Measurements from ENCODE around the gene KCNMA1. TPM values are rescaled to one million over a fixed set of nuclear protein-coding genes. Genes with fewer than 3 reads are reported as not detected.
A peak's percentile ranks its signal among the peaks of the same experiment; 100 is the strongest.

Gene KCNMA1
- total RNA-seq, 3 donors from 2014 or later (not counting 1 experiment from before 2014, with no cell fraction given): 0.40 to 1.8 (median 0.63) TPM

GRCh38 chr10:77226452-77226851, 411.2 kb downstream of the KCNMA1 start:
- no peak overlapping the region for H3K4me3 ChIP-seq (ENCODE audit: low read length)
- H3K4me3 Mint-ChIP-seq: no peak overlapping the region
- H3K9me3 Mint-ChIP-seq: no peaks in the 10 kb centered on the region
- H3K9me3 ChIP-seq (ENCODE audit: control insufficient read depth, insufficient read depth, low read length): no peaks in the 10 kb centered on the region
- H3K27me3 ChIP-seq (ENCODE audit: control insufficient read depth, insufficient read depth, low read length): no peaks in the 10 kb centered on the region
- peaks cover 0 to 5% of the 10 kb centered on the region in 2 donors for H3K4me1 Mint-ChIP-seq
- H3K36me3 ChIP-seq (ENCODE audit: control insufficient read depth, insufficient read depth, low read length): no peaks in the 10 kb centered on the region
- H3K27me3 Mint-ChIP-seq (ENCODE audit: low read depth in 2 of 2): peaks cover 14 to 32% of the 10 kb centered on the region in 2 donors
- H3K27ac Mint-ChIP-seq: no peak overlapping the region
- H3K27ac ChIP-seq (ENCODE audit: low read length): no peak overlapping the region
- ATAC-seq: no peak
- intact Hi-C loops (cut with micrococcal nuclease): no loop called here
- WGBS (ENCODE audit: insufficient coverage): 76% methylated on average over 4 of the region's 4 CpGs
- no peaks in the 10 kb centered on the region for H3K36me3 Mint-ChIP-seq
- DNase-seq: no peak
- TF ChIP-seq, protein P1, sequence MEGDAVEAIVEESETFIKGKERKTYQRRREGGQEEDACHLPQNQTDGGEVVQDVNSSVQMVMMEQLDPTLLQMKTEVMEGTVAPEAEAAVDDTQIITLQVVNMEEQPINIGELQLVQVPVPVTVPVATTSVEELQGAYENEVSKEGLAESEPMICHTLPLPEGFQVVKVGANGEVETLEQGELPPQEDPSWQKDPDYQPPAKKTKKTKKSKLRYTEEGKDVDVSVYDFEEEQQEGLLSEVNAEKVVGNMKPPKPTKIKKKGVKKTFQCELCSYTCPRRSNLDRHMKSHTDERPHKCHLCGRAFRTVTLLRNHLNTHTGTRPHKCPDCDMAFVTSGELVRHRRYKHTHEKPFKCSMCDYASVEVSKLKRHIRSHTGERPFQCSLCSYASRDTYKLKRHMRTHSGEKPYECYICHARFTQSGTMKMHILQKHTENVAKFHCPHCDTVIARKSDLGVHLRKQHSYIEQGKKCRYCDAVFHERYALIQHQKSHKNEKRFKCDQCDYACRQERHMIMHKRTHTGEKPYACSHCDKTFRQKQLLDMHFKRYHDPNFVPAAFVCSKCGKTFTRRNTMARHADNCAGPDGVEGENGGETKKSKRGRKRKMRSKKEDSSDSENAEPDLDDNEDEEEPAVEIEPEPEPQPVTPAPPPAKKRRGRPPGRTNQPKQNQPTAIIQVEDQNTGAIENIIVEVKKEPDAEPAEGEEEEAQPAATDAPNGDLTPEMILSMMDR (IDR thresholded peaks at IDR 0.05): no peak
- no peaks in the 10 kb centered on the region for H3K4me1 ChIP-seq (ENCODE audit: control insufficient read depth, insufficient read depth, low read length)

GRCh38 chr10:77226020-77226419, 411.6 kb downstream of the KCNMA1 start:
- TF ChIP-seq, protein P1 (IDR thresholded peaks at IDR 0.05): no peak
- H3K9me3 Mint-ChIP-seq: no peaks in the 10 kb centered on the region
- H3K27me3 Mint-ChIP-seq (ENCODE audit: low read depth in 2 of 2): peaks cover 15 to 34% of the 10 kb centered on the region in 2 donors
- Histone ChIP-seq H3K27ac (ENCODE audit: low read length) (no peak overlapping the region), H3K4me3 (ENCODE audit: low read length) (no peak overlapping the region), H3K4me1 (ENCODE audit: control insufficient read depth, insufficient read depth, low read length) (no peaks in the 10 kb centered on the region), H3K36me3 (ENCODE audit: control insufficient read depth, insufficient read depth, low read length) (no peaks in the 10 kb centered on the region), H3K27me3 (ENCODE audit: control insufficient read depth, insufficient read depth, low read length) (no peaks in the 10 kb centered on the region), H3K9me3 (ENCODE audit: control insufficient read depth, insufficient read depth, low read length) (no peaks in the 10 kb centered on the region)
- peaks cover 0 to 5% of the 10 kb centered on the region in 2 donors for H3K4me1 Mint-ChIP-seq
- DNase-seq (no peak), ATAC-seq (no peak)
- intact Hi-C loops (cut with micrococcal nuclease): no loop called here
- no peak overlapping the region for H3K27ac Mint-ChIP-seq
- no peaks in the 10 kb centered on the region for H3K36me3 Mint-ChIP-seq
- no peak overlapping the region for H3K4me3 Mint-ChIP-seq
- 100% methylated on average over 2 of the region's 2 CpGs for WGBS (ENCODE audit: insufficient coverage)

DNA sequence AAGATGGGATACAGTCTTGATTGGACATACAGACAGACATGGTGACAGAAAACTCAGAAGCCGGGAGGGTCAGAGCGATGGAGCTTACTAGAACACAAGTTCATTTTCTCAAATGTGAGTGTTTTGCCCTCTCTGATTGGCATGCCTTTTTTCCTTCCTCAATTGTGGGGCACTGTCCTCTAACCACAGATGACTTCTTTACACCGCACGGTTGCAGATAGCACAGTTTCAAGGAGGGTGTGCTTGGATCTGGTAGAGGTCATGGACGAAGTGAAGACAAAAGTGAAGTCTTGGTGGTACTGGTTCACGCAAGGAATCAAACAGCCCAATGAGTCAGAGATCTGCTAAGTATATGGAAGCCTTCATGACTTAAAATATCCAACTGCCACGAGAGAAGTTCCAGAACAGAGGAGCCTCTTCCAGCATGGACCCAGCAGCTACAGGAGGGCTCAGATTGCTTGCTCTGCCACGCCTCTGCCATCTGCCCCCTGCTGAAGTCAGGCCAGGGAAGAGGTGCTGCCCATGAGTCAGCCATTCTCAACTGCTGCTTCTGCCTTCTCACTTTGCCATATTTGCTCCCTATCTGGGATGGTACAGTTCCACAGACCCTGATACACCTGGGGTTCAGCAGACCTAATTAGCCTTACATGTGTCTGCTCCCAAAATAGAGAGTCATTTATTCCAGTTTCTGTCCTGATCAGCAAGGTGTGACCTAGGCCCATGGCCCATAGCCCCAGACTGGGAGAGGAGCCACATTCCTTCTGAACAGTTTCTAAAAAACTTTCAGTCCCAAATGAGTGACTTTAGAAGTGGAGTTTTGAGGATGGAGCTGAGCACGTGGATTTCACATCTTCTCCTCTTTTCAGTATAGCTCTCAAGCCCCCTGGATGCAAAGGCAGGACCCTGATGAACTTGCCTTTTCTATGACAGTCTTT, 413.8 kb downstream of the KCNMA1 start:
- no peaks in the 10 kb centered on the region for H3K9me3 Mint-ChIP-seq
- intact Hi-C loops (cut with micrococcal nuclease): no loop called here
- 62% methylated on average over 8 of the region's 9 CpGs for WGBS (ENCODE audit: insufficient coverage)

More for the DNA sequence above, 413.8 kb downstream of the KCNMA1 start:
- H3K4me3 ChIP-seq (ENCODE audit: low read length): no peak overlapping the region
- TF ChIP-seq, protein P1 (IDR thresholded peaks at IDR 0.05): no peak
- Mint-ChIP-seq H3K4me3 (no peak overlapping the region), H3K27me3 (ENCODE audit: low read depth in 2 of 2) (peaks cover 19 to 49% of the 10 kb centered on the region in 2 donors), H3K27ac (no peak overlapping the region), H3K36me3 (no peaks in the 10 kb centered on the region), H3K4me1 (peaks cover 0 to 5% of the 10 kb centered on the region in 2 donors)
- DNase-seq: no peak
- H3K27me3 ChIP-seq (ENCODE audit: control insufficient read depth, insufficient read depth, low read length): no peaks in the 10 kb centered on the region
- ATAC-seq: peak in 1 of 3 donors; percentile 45
- no peak overlapping the region for H3K27ac ChIP-seq (ENCODE audit: low read length)
- H3K36me3 ChIP-seq (ENCODE audit: control insufficient read depth, insufficient read depth, low read length): no peaks in the 10 kb centered on the region
- no peaks in the 10 kb centered on the region for H3K9me3 ChIP-seq (ENCODE audit: control insufficient read depth, insufficient read depth, low read length)
- no peaks in the 10 kb centered on the region for H3K4me1 ChIP-seq (ENCODE audit: control insufficient read depth, insufficient read depth, low read length)
